ENCODE measurements around the gene GDF15.

Gene GDF15

DNA sequence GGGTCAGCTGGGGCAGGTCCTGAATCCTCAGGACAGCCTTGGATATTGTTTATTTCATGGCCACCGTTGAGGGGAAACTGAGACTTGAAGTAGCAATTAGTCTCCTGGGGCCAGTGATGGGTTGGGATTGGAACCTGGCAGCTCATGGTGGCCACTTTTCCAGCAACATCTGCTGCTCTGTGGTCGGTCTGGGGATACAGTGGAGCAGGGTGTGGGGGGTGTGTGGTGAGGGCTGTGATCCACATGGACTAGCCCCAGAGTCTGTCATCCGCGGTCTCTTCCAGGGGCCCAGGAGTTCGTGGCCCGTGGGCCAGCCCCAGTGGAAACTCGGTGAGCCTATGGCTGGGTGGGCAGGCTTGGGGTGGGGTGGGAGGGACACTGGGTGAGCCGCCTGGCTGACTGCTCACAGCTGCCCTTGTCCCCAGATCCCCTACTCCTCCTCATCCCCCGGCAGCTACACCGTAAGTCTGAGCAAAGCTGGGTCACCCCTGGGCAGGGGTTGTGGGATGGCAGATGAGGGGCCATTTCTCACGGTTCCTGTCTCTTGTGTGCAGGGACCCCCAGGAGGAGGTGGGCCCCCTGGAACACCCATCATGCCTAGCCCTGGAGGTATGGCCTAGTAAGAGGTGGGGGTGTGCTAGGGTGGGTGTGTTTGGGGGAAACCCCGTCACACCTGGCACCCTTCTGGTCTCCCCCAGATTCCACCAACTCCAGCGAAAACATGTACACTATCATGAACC, 46.5 kb downstream of the GDF15 start:
- no peak overlapping the region for H3K4me3 ChIP-seq (ENCODE audit: low read depth, low read length)
- no peak for DNase-seq (ENCODE audit: low read depth)
- TF ChIP-seq MYC (IDR thresholded peaks at IDR 0.05; ENCODE audit: low read depth, low read length) = no peak
- TF ChIP-seq, protein P1, sequence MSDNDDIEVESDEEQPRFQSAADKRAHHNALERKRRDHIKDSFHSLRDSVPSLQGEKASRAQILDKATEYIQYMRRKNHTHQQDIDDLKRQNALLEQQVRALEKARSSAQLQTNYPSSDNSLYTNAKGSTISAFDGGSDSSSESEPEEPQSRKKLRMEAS (IDR thresholded peaks at IDR 0.05; ENCODE audit: low read depth, low read length) = no peak
- TF ChIP-seq, protein P2, sequence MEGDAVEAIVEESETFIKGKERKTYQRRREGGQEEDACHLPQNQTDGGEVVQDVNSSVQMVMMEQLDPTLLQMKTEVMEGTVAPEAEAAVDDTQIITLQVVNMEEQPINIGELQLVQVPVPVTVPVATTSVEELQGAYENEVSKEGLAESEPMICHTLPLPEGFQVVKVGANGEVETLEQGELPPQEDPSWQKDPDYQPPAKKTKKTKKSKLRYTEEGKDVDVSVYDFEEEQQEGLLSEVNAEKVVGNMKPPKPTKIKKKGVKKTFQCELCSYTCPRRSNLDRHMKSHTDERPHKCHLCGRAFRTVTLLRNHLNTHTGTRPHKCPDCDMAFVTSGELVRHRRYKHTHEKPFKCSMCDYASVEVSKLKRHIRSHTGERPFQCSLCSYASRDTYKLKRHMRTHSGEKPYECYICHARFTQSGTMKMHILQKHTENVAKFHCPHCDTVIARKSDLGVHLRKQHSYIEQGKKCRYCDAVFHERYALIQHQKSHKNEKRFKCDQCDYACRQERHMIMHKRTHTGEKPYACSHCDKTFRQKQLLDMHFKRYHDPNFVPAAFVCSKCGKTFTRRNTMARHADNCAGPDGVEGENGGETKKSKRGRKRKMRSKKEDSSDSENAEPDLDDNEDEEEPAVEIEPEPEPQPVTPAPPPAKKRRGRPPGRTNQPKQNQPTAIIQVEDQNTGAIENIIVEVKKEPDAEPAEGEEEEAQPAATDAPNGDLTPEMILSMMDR (IDR thresholded peaks at IDR 0.05; ENCODE audit: low read depth, low read length) = no peak

- no peak for DNase-seq (ENCODE audit: low read depth)
- no peak for TF ChIP-seq MYC (IDR thresholded peaks at IDR 0.05; ENCODE audit: low read depth, low read length)
- TF ChIP-seq, protein P1 (IDR thresholded peaks at IDR 0.05; ENCODE audit: low read depth, low read length) = no peak
- TF ChIP-seq, protein P2 (IDR thresholded peaks at IDR 0.05; ENCODE audit: low read depth, low read length) = no peak
- TF ChIP-seq POLR2A (IDR thresholded peaks at IDR 0.05; ENCODE audit: extremely low read depth, insufficient read length) = no peak
- no peak overlapping the region for H3K4me3 ChIP-seq (ENCODE audit: low read depth, low read length)
Observed at GRCh38 chr19:18433015-18433691, 47.2 kb downstream of the GDF15 start.

DNA sequence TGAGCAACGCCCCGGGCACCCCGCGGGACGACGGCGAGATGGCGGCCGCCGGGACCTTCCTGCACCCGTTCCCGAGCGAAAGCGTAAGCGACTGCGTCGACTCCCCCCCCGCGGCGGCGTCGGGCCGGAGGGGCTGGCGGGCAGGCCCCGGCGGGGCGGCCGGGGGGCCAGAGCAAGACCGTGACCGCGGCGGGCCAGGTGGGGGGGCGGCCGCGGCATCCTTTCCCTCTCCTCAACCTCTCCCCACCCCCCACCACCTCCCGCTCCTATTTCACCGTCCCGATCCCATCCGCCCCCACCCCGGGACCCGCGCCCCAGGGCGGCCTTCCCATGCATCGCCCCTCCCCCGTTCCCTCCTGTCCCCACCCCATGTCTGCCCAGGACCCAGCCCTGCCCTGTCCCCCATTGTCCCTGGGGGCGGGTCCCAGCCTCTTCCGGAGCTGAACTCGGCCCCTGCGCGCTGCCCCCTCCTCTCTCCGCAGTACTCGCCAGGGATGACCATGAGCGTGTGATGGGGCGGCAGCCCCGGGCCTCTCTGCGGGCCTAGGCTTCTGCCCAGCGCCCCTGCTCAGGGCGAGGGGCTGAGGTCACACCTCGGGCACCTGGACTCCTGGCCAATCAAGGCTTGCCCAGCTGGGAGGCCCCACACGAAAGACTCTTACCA, 47.9 kb downstream of the GDF15 start:
- H3K4me3 ChIP-seq (ENCODE audit: low read depth, low read length) = no peak overlapping the region
- TF ChIP-seq, protein P1 (IDR thresholded peaks at IDR 0.05; ENCODE audit: low read depth, low read length) = no peak
- TF ChIP-seq POLR2A (IDR thresholded peaks at IDR 0.05; ENCODE audit: extremely low read depth, insufficient read length) (no peak), MYC (IDR thresholded peaks at IDR 0.05; ENCODE audit: low read depth, low read length) (no peak)
- TF ChIP-seq, protein P2 (IDR thresholded peaks at IDR 0.05; ENCODE audit: low read depth, low read length) = no peak

DNA sequence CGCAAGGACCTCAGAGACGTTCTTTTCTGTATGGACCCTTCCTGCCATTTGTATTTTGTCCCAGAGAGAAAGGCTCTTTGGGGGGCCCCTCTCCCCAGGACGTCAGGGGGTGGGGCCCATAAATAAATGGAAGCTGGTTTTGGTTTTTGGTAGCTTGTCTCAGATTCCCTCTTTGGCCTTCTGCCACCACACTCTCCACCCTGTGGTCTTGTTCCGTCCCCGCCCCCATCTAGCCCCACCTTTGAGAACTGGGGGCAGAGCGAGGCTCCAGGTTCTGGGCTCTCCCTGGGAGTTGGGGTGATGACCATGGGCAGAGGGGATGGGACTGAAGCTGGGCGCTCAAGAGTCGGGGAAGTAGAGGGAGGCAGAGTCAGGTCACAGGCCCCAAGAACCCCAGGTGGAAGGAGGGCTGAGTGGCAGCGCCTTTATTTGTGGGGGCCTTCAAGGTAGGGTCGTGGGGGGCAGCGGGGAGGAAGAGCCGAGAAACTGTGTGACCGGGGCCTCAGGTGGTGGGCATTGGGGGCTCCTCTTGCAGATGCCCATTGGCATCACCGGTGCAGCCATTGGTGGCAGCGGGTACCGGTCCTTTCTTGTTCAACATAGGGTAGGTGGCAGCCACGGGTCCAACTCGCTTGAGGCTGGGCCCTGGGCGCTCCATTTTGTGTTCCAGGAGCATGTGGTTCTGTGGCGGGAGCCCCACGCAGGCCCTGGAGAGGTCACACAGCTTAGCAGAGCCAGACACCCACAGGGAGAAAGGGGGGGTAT, 48.6 kb downstream of the GDF15 start:
- DNase-seq (ENCODE audit: low read depth) = no peak
- TF ChIP-seq MYC (IDR thresholded peaks at IDR 0.05; ENCODE audit: low read depth, low read length) (no peak), POLR2A (IDR thresholded peaks at IDR 0.05; ENCODE audit: extremely low read depth, insufficient read length) (no peak)
- TF ChIP-seq, protein P1 (IDR thresholded peaks at IDR 0.05; ENCODE audit: low read depth, low read length) = no peak
- TF ChIP-seq, protein P2 (IDR thresholded peaks at IDR 0.05; ENCODE audit: low read depth, low read length) = no peak
- H3K4me3 ChIP-seq (ENCODE audit: low read depth, low read length) = no peak overlapping the region

More for the DNA sequence above, 47.9 kb downstream of the GDF15 start:
- DNase-seq (ENCODE audit: low read depth) = no peak

DNA sequence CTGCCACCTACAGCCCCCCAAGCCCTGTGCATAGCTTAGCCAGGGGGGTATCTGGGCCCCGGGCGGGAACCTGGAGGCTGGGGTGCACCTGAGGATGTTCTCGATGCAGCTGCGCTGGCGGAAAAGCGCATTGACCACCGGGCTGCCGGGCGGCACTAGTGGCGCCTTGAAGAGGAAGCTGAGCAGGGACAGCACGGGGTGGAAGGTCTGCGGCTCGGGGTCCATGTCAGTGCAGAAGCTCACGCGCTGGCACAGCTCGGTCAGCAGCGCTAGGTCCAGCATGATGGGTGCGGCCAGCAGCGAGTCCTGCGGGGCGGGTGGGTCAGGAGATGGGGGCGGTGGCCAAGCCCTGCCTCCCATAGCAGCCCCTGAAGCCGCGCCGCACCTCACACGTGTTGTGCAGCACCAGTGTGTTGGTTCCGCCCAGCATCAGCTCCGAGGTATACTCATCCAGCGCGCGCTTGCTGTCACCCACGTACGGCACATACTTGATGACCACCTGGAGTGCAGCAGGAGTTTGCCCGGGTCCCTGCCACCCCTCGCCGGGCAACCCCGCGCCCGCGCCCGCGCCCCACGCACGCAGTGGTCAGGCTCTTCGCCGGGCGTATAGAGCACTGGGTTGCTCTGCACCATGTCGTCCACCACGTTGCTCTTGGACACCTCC, 49.4 kb downstream of the GDF15 start:
- no peak overlapping the region for H3K4me3 ChIP-seq (ENCODE audit: low read depth, low read length)
- TF ChIP-seq, protein P2 (IDR thresholded peaks at IDR 0.05; ENCODE audit: low read depth, low read length) = no peak
- TF ChIP-seq MYC (IDR thresholded peaks at IDR 0.05; ENCODE audit: low read depth, low read length) (no peak), POLR2A (IDR thresholded peaks at IDR 0.05; ENCODE audit: extremely low read depth, insufficient read length) (no peak)
- TF ChIP-seq, protein P1 (IDR thresholded peaks at IDR 0.05; ENCODE audit: low read depth, low read length) = no peak
- no peak for DNase-seq (ENCODE audit: low read depth)

Measured in NB4 (cell line).